HG03159 (cell line): Measurements from ENCODE around the gene NAA10.

Experiments
- ATAC-seq: cut with Tn5 transposase; IDR thresholded peaks from one replicate; pipeline ENCODE4 v1.9.1; 2021; ENCODE audit warnings: mild to moderate bottlenecking, moderate library complexity; ENCODE audit not compliant: unreplicated experiment

Gene NAA10

GRCh38 chrX:153911798-153912197 lies 23.0 kb downstream of the NAA10 start:
- ATAC-seq, result no peak

GRCh38 chrX:153910446-153910845 lies 24.4 kb downstream of the NAA10 start:
- ATAC-seq, result no peak

GRCh38 chrX:153909980-153910360 lies 24.9 kb downstream of the NAA10 start:
- ATAC-seq, result no peak

GRCh38 chrX:153909024-153909979 lies 25.5 kb downstream of the NAA10 start:
- ATAC-seq, result no peak

GRCh38 chrX:153908219-153908860 lies 26.5 kb downstream of the NAA10 start:
- ATAC-seq, result no peak

- ATAC-seq, result no peak
Observed at GRCh38 chrX:153907456-153907855, 27.4 kb downstream of the NAA10 start.

- no peak for ATAC-seq
Observed at GRCh38 chrX:153906126-153906917, 28.5 kb downstream of the NAA10 start.

- ATAC-seq, result no peak
Observed at GRCh38 chrX:153905481-153906095, 29.2 kb downstream of the NAA10 start.

- ATAC-seq, result no peak
Observed at GRCh38 chrX:153903991-153904957, 30.6 kb downstream of the NAA10 start, which contains the start of gene AVPR2. TSS of gene AVPR2 (plus strand) at chrX:153904673. CDS start at chrX:153905146, 473 bp downstream.

GRCh38 chrX:153903238-153903980 lies 31.4 kb downstream of the NAA10 start:
- ATAC-seq, result no peak

- ATAC-seq, result no peak
Observed at GRCh38 chrX:153902385-153902784, 32.5 kb downstream of the NAA10 start.

- no peak for ATAC-seq
Observed at GRCh38 chrX:153901753-153902140, 33.1 kb downstream of the NAA10 start.

- peak; percentile 59 for ATAC-seq
Observed at GRCh38 chrX:153900831-153901752, 33.7 kb downstream of the NAA10 start.

GRCh38 chrX:153897899-153898298 lies 36.9 kb downstream of the NAA10 start:
- ATAC-seq, result no peak

GRCh38 chrX:153889123-153889522 lies 45.7 kb downstream of the NAA10 start:
- no peak for ATAC-seq

GRCh38 chrX:153888344-153888743 lies 46.5 kb downstream of the NAA10 start:
- no peak for ATAC-seq

GRCh38 chrX:153887385-153887784 lies 47.5 kb downstream of the NAA10 start:
- ATAC-seq, result no peak

GRCh38 chrX:153886915-153887314 lies 47.9 kb downstream of the NAA10 start:
- ATAC-seq, result no peak
